HG02798 (cell line): ENCODE measurements around the gene UBAC2.

Experiments
- ATAC-seq: cut with Tn5 transposase; IDR thresholded peaks from one replicate; pipeline ENCODE4 v1.9.1; 2021; ENCODE audit warnings: mild to moderate bottlenecking; ENCODE audit not compliant: unreplicated experiment, poor library complexity

Gene UBAC2

DNA sequence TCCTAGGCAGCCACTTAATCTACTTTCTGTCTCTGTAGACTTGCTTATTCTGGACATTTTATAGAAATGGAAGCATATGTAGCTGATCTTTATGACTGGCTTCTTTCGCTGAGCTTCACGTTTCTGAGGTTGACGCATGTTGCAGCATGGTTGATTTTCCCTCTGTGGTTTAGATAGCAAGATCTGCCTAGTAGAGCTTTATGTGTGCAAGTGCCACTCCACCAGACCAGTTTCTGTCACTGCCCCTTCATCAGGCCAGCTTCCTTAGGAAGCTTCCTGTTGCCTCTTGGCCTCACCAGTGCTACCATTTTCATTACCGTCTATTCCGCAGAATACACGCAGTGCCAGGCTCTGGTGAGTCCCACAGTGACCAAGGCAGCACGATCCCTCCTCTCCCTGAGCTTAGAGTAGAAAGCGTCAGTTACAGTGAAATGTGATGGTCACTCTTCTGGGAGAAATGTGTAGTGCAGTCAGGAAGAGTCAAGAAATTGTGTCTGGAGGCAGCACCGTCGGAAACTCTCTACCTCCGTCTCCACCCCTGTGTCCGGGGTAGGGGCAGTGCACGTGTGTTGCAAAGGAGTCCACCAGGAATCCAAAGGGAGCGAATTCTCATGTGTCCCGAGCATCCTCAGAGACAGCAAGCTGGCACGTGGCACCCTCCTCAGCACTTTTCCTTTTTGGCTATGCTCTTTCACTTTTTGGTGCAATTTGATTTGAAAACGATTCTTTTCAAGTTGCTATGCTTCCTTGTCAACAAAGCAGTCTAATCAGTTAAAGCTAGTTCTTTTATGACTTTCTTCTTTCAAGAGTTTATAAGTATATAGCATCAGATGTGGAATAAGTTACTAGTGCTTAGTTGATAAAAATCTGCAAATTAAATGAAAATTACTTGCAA is 151.9 kb downstream of the UBAC2 start:
- ATAC-seq, result no peak

- no peak for ATAC-seq
Observed at GRCh38 chr13:99353246-99353600, 152.6 kb downstream of the UBAC2 start.

DNA sequence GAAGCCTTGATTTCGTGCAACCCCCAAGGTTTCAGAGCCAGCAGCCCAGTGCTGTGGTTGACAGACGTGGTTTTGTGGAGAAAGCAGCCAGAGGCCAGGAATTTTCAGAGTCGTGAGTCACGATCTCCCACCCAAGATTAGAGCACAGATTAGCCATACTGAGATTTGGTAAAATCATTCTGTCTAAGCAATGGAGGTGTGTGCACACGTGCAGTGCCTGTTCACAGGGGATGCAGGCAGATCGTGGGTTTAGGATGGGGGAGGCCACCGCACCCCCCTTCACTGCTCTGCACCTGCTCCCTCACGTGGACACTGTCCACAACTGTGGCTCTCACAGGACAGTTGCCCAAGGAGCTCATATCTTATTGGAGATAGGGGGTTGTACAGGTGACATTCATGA is 153.2 kb downstream of the UBAC2 start:
- ATAC-seq, result no peak

DNA sequence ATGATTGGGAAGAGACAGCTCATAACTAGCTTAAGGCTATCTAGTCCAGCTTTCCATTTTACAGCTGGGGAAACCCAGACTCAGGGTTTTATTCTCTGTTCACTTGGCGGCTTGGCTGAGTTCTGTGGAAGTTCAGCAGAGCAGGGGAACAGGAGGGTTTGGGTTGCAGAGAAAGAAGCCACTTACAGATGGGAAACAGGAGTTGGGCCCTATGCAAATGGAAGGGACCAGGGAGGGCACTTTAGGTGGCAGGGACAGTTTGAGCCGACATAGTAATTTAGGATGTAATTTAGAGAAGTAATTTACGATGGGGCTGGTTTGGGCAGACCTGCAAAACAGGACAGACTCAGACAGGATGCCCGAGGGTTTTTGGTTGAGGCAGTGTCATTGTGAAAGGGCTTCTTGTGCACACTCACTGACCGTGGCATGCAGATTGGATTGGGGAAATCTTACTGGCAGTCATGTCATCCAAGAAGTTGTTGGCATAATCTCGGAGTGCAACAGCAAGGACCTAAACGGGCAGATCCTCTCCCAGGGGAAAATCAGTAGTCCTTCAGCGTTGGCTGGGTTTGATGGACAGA is 153.8 kb downstream of the UBAC2 start:
- ATAC-seq, result peak; percentile 14

DNA sequence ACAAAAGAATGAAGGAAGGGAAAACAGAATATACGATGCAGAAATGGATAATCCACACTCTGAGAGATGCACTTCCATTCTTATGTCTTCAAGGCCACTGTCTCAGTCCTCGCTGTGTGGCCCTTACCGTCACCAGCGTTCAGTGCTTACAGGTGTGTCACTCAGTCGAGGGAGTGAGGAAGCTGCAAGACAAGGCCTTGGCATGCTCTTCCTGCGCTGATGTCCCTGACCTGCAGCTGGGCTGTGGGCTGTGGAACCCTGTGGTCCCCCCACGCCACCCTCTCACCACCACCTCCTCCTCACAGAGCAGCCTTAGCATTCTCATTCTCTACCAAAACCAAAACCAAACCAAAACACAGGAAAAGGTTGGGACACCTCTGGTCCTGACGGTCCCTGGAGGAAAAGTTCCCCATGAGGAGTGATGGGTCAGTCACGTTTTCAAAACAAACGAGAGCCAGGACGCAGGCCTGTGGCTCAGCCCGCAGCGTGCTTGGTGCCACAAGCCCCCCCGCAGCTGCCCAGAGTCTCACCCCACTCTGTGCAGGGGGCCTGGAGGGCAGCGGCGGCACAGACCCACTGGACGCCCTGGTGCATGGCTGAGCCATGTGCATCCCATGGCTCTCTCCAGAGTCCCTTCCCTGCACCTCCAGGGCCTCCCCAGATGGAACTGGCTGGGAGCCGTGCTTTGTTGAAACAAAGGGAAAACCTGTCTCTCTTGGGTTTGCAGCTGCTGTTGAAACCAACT is 154.8 kb downstream of the UBAC2 start:
- no peak for ATAC-seq

DNA sequence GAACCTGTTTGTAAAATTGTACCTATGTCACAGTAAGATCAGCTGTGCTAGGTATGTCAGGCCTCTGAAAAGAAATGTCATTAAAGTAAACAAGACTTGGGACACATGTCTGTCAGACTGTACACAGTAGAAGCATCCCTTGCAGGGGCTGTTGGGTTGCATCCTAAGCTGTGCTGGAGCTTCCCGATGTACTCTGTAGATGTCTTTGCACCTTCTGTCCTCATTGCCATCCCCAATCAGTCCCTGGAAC is 155.3 kb downstream of the UBAC2 start:
- ATAC-seq, result no peak

DNA sequence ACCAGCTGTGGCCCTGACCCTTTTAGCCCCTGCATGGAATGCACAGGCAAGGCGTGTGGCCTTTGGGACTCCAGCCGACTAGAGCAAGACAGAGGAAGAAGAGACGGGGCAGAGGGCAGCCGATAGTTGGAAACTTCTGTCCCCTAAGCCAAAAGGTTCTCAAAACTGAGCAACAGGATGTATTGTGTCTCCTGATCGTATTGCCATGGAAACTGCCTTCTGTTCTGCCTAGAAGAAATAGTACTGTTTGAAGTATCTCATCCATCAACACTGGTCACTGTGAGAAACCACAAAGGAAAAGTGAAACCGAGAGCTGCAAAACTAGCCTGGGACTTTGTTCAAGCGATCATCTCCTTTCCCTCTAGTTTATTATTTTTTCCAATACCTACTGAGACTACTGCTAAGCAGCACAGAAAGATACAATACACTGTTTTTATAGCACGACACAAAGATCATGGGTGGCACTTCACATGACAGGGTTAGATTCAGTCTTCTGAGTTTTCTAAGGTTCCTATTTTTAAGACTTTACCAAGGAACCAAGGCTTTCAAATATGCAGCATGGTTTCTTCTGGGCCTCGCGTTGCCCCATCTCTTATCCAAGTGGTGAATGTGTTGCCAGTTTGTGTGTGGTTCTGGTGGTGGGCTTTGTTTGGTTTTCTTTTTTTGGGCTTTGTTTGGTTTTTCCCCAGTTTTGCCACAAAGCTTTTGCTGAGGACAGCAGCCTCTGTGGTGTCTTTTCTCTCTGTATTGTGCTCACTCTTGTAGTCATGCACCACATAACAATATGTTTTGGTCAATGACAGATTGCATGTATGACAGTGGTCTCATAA is 155.8 kb downstream of the UBAC2 start:
- peak; percentile 44 for ATAC-seq

- peak; percentile 39 for ATAC-seq
Observed at GRCh38 chr13:99357131-99357596, 156.5 kb downstream of the UBAC2 start.

DNA sequence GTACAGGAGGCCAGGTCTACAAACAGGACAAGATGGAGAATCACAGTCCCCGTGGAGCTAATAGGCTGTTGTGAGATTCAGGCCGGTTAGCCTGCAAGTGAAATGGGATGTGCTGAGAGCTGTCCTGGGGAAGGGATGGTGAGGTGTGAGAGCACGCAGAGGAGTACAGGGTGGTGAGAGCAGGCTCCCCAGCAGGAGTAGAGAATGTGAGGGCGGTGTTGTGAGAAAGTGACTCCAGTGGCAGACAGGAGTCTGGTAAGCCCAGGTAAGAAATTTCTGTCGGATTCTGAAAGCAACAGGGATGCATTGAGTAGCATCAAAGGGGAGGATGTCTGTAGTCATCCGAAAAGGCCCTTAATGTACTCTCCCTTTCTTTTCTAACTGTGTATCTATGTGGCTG is 157.3 kb downstream of the UBAC2 start:
- no peak for ATAC-seq

GRCh38 chr13:99359528-99359927 is 158.9 kb downstream of the UBAC2 start:
- no peak for ATAC-seq

GRCh38 chr13:99360696-99361095 is 160.0 kb downstream of the UBAC2 start:
- no peak for ATAC-seq

DNA sequence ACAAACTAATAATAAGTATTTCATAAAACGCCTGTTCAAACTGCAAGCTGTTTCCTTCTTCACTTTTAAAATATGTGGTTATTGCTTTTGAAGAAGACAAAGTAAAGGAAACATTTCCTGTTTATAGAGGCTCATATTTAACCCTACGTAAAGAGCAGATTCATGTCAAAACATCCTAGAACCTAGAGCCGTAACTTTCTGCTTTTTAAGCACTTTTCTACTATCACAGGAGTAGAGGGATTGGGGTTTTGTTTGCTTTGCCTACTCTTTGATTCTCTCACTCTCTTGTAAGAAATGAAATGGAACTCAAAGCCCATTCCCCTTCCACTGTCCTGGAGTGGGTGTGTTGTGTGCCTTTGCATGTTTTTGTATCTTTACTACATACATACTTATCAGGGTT is 160.5 kb downstream of the UBAC2 start:
- no peak for ATAC-seq

DNA sequence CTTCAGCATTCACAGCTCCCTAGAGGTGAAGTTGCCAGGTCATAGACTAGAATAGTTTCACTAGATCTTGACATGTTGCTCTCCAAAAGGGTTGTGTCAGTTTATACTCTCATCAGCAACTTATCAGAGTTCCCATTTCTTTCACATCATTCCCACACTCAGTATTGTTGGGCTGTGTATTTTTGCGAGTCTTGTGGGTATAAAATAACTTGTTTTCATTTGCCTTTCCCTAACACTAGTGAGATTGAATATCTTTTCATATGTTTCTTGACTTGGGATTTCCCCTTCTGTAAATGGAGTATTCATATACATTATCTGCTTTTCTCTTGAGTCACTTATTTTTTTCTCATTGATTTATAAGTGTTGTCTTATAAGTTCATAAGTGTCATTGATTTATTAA is 161.7 kb downstream of the UBAC2 start:
- no peak for ATAC-seq

- no peak for ATAC-seq
Observed at GRCh38 chr13:99363391-99363790, 162.7 kb downstream of the UBAC2 start.

DNA sequence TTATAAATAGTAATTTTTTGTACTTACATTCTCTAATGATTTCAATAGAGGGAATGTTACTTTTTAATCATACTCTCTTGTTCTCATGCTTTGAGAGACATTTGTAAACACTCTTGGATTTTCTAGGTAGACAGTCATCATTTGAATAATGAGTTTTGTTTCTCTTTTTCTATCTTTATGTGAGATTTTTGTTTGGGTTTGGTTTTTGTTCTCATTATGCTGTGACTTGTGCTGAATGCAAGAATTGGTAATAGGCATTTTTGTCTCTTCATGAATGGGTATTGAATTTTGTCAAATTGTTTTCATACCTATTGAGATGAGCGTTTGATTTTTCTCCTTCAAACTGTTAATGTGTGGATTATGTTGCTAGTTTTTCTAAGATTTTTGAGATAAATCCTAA is 163.3 kb downstream of the UBAC2 start:
- peak; percentile 53 for ATAC-seq

DNA sequence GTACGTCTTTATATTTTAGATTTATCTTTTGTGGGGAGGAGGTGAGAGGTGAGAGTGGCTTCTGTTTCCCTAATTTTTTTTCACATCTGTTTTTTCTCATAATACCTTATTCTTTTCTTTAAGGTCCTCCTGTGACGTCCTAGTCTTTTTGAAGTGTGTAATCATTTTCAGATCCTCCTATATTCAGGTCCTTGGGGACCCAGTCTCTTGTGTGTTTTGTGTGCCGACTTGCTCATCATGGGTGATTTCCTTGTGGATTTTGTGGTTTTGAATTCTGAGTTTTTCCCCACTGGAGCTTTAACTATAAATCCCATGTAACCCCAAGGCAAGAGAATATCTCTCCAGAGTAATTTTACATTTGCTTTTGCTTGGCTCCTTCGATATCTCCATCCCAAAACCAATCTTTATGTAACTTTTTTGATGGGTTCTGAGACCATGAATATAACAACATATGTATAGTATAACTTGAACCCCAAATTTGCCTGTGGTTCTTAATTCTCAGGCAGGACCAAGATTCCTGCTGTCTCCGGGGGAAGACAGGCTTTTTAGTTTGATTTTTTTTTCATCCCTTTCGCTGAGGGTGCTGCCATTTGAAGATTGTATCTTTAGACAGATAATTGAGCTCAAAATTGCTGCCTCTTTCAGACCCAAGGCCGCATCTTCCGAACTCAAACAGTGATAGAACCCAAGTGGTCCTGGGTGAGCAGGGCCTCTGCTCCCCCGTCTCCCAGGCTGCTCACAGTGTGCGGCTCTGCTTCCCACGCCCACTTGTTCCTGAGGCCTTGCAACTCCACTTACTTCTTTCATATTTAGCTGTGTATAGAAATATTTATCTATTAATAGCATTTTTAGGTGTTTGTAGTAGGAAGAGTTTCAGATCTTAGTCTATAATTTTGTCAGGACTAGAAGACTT is 165.7 kb downstream of the UBAC2 start:
- ATAC-seq, result peak; percentile 56

DNA sequence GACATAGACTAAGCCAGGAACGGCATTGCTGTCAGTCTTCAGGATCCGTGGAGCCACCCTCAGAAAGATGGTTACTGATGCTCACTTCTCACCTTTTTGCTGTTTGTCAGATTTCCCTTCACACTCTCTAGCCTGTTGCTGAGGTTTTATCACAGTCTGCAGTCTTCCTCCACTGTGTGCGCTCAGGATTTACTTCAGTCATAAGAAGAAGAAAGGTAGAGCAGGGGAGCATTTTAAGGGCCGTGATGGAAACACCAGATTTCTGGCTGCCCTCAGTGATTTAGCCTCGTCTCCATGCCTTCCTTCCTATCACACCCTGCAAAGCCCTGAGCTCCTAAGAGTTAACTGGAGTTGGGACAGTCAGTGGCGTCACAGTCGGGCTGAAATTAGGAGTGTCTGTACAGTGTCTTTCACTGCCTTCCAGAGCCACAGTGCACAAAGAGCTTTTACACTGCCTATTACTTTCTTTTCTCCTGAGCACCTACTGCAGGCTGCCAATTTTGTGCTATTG is 166.5 kb downstream of the UBAC2 start:
- no peak for ATAC-seq

GRCh38 chr13:99367663-99368448 is 167.2 kb downstream of the UBAC2 start:
- ATAC-seq, result no peak
